ENCODE data around the gene TRAPPC3. TPM values are rescaled to one million over a fixed set of nuclear protein-coding genes. Genes with fewer than 3 reads are reported as not detected.

The TRAPPC3 gene
- total and polyA plus RNA-seq, 9 donors: 32.4 to 42.1 (median 35.8) TPM

DNA sequence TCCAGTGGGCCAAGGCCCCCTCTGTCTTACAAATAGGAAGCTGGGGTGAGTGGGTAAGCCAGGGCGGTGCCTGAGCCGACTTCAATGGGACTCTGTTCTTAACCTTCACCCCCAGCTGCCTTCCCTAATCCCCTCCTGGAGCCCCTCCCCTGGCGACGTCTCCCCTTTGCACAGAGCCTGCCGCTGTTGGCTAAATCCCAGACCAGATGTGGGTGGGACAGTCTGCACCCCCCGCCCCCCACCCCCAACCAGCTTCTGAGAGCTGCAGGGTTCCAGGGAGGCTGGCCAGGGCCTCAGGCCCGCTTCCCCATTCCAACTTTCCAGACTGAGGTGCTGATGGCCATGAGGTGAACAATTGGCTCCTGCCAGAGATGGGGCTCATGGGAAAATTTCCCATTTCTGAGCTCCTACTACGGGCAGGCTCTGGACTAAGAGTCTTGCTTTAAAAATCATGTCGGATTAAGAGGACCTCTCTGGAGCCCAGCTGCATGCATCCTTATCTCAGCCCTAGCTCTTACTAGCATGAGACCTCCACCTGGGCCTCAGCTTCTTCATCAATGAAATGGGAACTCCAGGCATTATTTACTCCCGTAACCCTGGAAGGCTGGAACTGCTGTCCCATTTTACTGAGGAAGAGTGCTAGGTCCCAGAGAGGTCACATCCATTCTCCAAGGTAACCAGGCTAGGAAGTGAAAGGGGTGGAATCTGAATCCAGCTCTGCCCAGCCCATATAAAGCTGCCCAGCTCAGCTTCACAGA, 30.7 kb downstream of the TRAPPC3 start:
- no peaks in the 10 kb centered on the region for H3K27me3 ChIP-seq (ENCODE audit: control insufficient read depth, insufficient read depth, low read length)
- peaks cover 67% of the 10 kb centered on the region for H3K4me1 ChIP-seq (ENCODE audit: control insufficient read depth, insufficient read depth, low read length)
- 24% methylated on average over 5 of the region's 10 CpGs for WGBS (ENCODE audit: insufficient coverage)
- H3K36me3 ChIP-seq (ENCODE audit: control insufficient read depth, insufficient read depth, low read length): no peaks in the 10 kb centered on the region
- DNase-seq: no peak
- no peak overlapping the region for H3K4me3 ChIP-seq (ENCODE audit: low read length)
- no peaks in the 10 kb centered on the region for H3K9me3 ChIP-seq (replicated peaks; ENCODE audit: control insufficient read depth, low read depth, low read length)
- H3K27ac ChIP-seq (ENCODE audit: low read length): no peak overlapping the region

DNA sequence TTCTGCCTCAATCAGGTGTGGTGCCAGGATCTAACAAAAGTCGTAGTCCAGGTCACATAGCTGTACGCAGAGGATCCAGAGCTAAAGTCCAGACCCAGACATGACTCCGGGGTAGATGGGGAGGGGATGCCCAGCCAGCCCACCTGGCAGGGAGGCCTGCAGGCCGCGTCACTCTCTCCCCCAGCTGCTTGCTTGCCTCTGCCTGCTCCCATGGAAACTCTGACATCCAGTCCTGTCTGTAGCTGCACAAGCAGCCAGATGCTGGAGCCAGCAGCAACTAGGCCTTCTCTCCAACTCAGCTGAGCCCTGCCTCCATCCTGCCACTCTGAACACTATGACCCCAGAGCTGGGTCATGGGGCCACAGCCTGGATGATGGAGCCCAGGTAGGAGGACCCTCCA, 32.4 kb downstream of the TRAPPC3 start:
- Histone ChIP-seq H3K36me3 (ENCODE audit: control insufficient read depth, insufficient read depth, low read length) (no peaks in the 10 kb centered on the region), H3K4me1 (ENCODE audit: control insufficient read depth, insufficient read depth, low read length) (peaks cover 57% of the 10 kb centered on the region), H3K27ac (ENCODE audit: low read length) (peak overlapping the region; percentile 75), H3K27me3 (ENCODE audit: control insufficient read depth, insufficient read depth, low read length) (no peaks in the 10 kb centered on the region), H3K4me3 (ENCODE audit: low read length) (no peak overlapping the region), H3K9me3 (replicated peaks; ENCODE audit: control insufficient read depth, low read depth, low read length) (no peaks in the 10 kb centered on the region)
- DNase-seq: peak; percentile 92
- WGBS (ENCODE audit: insufficient coverage): 27% methylated on average over 5 of the region's 5 CpGs

DNA sequence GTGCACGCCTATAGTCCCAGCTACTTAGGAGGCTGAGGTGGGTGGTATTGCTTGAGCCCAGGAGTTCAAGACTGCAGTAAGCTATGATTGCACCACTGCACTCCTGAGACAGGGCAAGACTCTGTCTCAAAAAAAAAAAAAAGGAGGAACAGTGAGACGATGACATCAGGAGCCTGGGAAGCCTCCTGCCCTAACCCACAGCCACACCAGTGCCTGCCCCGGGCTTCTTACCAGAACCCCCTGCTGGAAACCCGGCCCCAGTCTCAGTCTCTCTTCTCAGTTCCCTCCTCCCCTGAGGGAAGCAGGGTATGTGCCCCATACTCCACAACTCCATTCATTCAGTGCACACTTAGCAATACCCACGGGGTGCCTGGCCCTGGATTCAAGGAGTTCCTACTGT, 33.4 kb downstream of the TRAPPC3 start:
- Histone ChIP-seq H3K36me3 (ENCODE audit: control insufficient read depth, insufficient read depth, low read length) (no peaks in the 10 kb centered on the region), H3K4me3 (ENCODE audit: low read length) (no peak overlapping the region), H3K27me3 (ENCODE audit: control insufficient read depth, insufficient read depth, low read length) (no peaks in the 10 kb centered on the region), H3K27ac (ENCODE audit: low read length) (peak overlapping the region; percentile 75), H3K4me1 (ENCODE audit: control insufficient read depth, insufficient read depth, low read length) (peaks cover 57% of the 10 kb centered on the region), H3K9me3 (replicated peaks; ENCODE audit: control insufficient read depth, low read depth, low read length) (no peaks in the 10 kb centered on the region)
- 61% methylated on average over 3 of the region's 5 CpGs for WGBS (ENCODE audit: insufficient coverage)
- no peak for DNase-seq

DNA sequence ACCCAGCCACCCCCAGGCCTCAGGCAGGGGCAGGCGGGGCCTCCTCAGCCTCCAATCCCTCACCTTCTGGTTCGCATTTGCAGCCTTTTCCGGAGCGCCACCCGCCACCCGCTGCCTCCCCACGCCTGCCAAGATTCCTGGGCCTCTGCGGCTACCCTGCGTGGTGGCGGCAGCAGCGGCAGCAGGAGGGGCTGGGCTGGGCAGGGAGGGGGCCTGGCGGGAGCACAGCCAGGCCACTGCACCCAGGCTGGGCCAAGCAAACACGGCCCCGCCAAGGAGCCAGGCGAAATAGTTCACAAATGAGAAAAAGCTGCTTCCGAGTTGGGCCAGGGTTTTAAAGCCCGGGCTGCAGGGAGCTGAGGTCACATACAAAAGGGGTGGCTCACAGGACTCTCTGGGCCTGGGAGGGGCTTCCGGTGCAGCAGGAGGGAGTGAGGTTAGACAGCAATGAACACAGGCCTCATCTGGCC, 34.1 kb downstream of the TRAPPC3 start:
- no peaks in the 10 kb centered on the region for H3K27me3 ChIP-seq (ENCODE audit: control insufficient read depth, insufficient read depth, low read length)
- peak overlapping the region; percentile 75 for H3K27ac ChIP-seq (ENCODE audit: low read length)
- 11% methylated on average over 17 of the region's 18 CpGs for WGBS (ENCODE audit: insufficient coverage)
- H3K9me3 ChIP-seq (replicated peaks; ENCODE audit: control insufficient read depth, low read depth, low read length): no peaks in the 10 kb centered on the region
- H3K4me1 ChIP-seq (ENCODE audit: control insufficient read depth, insufficient read depth, low read length): peaks cover 57% of the 10 kb centered on the region
- H3K4me3 ChIP-seq (ENCODE audit: low read length): no peak overlapping the region
- H3K36me3 ChIP-seq (ENCODE audit: control insufficient read depth, insufficient read depth, low read length): no peaks in the 10 kb centered on the region
- peak; percentile 82 for DNase-seq

DNA sequence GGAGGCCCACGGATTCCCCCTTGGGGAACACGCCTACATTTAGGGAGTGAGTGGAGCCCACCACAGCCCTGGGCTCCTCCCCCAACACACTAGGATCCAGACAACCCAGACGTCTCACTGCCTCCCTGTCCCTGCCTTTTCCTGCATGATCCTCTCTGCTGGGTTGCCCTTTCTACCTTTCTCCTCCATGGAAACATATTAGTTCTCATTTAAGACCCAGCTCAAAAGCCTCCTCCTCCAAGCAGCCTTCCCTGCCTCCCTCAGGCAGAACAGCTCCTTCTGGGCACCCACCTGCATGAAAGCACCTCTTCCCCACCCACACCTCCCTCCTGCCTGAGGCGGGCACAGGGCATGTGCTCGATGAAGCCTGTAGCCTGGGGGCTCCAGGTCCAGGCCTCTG, 34.9 kb downstream of the TRAPPC3 start:
- Histone ChIP-seq H3K27ac (ENCODE audit: low read length) (no peak overlapping the region), H3K9me3 (replicated peaks; ENCODE audit: control insufficient read depth, low read depth, low read length) (no peaks in the 10 kb centered on the region)
- 55% methylated on average over 4 of the region's 5 CpGs for WGBS (ENCODE audit: insufficient coverage)

DNA sequence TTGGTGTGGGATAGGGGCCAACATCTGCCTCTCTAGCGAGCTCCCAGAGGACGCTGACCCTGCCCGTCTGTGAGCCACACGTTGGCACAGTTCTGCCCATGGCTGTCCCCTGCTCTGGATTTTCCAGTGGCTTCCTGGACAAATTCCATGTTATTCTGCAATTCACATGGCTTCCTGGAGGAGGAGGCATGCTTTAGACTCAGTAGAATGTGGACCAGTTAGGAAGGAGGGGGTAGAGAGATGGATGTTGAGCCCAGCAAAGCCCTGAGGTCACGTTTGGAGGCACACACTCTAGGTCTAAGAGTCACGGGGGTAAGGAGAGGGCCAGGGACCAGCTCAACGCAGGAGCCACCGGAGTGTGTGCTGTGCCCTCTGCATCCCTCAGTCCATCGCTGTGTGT, 36.5 kb downstream of the TRAPPC3 start:
- Histone ChIP-seq H3K4me1 (ENCODE audit: control insufficient read depth, insufficient read depth, low read length) (peaks cover 37% of the 10 kb centered on the region), H3K4me3 (ENCODE audit: low read length) (no peak overlapping the region), H3K27ac (ENCODE audit: low read length) (no peak overlapping the region), H3K9me3 (replicated peaks; ENCODE audit: control insufficient read depth, low read depth, low read length) (no peaks in the 10 kb centered on the region), H3K36me3 (ENCODE audit: control insufficient read depth, insufficient read depth, low read length) (no peaks in the 10 kb centered on the region), H3K27me3 (ENCODE audit: control insufficient read depth, insufficient read depth, low read length) (no peaks in the 10 kb centered on the region)
- 75% methylated on average over 9 of the region's 9 CpGs for WGBS (ENCODE audit: insufficient coverage)
- DNase-seq: no peak

More for the DNA sequence above, 34.9 kb downstream of the TRAPPC3 start:
- Histone ChIP-seq H3K4me3 (ENCODE audit: low read length) (no peak overlapping the region), H3K36me3 (ENCODE audit: control insufficient read depth, insufficient read depth, low read length) (no peaks in the 10 kb centered on the region), H3K27me3 (ENCODE audit: control insufficient read depth, insufficient read depth, low read length) (no peaks in the 10 kb centered on the region), H3K4me1 (ENCODE audit: control insufficient read depth, insufficient read depth, low read length) (peaks cover 50% of the 10 kb centered on the region)
- DNase-seq: no peak

DNA sequence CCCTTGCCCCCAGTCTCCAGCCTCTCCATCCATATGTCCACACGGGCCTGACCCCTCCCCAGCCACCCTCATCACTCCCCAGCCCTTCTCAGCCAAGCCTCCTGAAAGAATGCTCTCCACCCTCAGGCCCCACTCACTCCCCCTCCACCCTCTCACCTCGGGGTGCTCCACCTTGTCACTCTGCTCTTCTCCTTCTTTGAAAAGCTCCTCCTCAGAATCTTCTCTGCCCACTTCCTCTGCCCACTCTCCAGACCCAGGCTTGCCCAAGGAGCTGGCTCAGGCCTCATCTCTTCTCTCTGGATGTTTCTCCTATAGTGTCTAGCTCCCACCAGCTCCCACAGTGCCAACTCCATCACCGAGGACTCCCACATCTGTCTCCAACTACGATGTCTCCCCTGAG, 38.1 kb downstream of the TRAPPC3 start:
- WGBS (ENCODE audit: insufficient coverage): 72% methylated on average over 4 of the region's 4 CpGs
- no peak for DNase-seq
- Histone ChIP-seq H3K9me3 (replicated peaks; ENCODE audit: control insufficient read depth, low read depth, low read length) (no peaks in the 10 kb centered on the region), H3K4me3 (ENCODE audit: low read length) (no peak overlapping the region), H3K4me1 (ENCODE audit: control insufficient read depth, insufficient read depth, low read length) (peaks cover 20% of the 10 kb centered on the region), H3K27ac (ENCODE audit: low read length) (no peak overlapping the region), H3K27me3 (ENCODE audit: control insufficient read depth, insufficient read depth, low read length) (no peaks in the 10 kb centered on the region), H3K36me3 (ENCODE audit: control insufficient read depth, insufficient read depth, low read length) (no peaks in the 10 kb centered on the region)

DNA sequence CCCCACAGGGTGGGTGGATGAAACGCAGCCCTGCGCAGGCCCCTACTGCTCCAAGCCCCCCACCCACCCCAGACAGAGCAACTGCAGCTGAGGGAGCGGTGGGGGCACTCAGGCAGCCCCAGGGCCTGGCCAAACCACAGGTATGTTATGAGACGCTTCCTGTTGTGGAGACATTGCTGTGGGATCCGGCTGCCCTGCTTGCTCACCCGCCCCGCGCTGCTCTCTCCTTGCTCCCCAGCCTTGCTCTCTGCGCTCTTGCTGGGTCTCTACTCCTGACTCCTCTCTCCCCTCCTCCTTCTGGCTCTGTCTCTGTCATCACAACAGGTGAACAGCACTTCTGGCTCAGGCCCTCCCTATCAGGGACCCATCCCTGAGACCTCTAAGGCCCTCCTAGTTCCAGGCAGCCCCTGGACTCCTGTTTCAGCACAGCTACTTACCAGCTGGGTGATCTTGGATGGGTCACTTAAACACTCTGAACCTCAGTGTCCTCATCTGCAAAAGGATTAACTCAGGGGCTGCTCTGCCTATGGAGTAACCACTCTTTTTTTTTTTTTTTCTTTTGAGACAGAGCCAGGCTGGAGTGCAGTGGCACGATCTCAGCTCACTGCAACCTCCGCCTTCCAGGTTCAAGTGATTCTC, 40.1 kb downstream of the TRAPPC3 start:
- DNase-seq: no peak
- WGBS (ENCODE audit: insufficient coverage): 71% methylated on average over 6 of the region's 11 CpGs

DNA sequence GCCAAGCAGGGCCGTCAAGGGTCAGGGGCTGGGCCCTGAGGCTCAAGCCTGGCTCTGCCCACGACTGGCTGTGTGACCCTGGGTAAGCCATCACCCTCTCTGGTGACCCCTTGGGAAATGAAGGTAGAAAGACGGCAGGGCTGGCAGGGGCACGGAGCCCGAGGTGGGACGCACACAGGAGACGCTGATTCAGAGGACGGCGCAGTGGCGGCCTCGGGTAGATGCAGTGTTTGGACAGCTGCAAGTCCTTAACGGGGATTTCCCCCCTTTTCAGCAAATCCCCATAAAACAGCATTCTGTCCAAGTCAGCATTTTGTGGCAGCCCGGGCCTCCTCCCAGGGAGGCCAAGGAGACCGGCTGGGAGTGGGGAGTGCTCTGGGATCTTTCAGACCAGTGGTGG, 41.0 kb downstream of the TRAPPC3 start:
- WGBS (ENCODE audit: insufficient coverage): 55% methylated on average over 12 of the region's 14 CpGs
- no peak overlapping the region for H3K27ac ChIP-seq (ENCODE audit: low read length)

More for the DNA sequence above, 40.1 kb downstream of the TRAPPC3 start:
- Histone ChIP-seq H3K36me3 (ENCODE audit: control insufficient read depth, insufficient read depth, low read length) (no peaks in the 10 kb centered on the region), H3K27ac (ENCODE audit: low read length) (no peak overlapping the region), H3K4me3 (ENCODE audit: low read length) (no peak overlapping the region), H3K9me3 (replicated peaks; ENCODE audit: control insufficient read depth, low read depth, low read length) (no peaks in the 10 kb centered on the region), H3K4me1 (ENCODE audit: control insufficient read depth, insufficient read depth, low read length) (peaks cover 3% of the 10 kb centered on the region), H3K27me3 (ENCODE audit: control insufficient read depth, insufficient read depth, low read length) (no peaks in the 10 kb centered on the region)

DNA sequence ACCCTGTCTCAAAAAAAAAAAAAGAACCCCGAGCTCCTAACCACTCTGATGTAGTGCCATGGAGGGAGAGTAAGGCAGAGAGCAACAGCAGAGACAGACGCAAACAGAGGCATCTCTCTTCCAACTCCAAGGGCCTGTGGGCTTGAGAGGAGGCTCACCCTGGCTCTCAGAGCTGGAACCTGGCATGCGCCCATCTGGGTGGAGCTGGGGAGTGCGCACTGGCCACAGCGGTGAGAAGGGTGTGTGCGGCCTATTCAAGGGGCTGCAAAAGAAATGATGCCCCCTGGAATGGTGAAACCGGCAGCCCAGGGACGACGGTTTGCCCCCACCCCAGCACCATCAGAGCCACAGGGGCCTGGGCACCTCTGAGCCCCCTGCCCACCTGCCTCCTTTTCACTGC, 41.9 kb downstream of the TRAPPC3 start:
- DNase-seq: no peak
- H3K27me3 ChIP-seq (ENCODE audit: control insufficient read depth, insufficient read depth, low read length): no peaks in the 10 kb centered on the region
- no peak overlapping the region for H3K27ac ChIP-seq (ENCODE audit: low read length)
- no peaks in the 10 kb centered on the region for H3K36me3 ChIP-seq (ENCODE audit: control insufficient read depth, insufficient read depth, low read length)
- H3K4me1 ChIP-seq (ENCODE audit: control insufficient read depth, insufficient read depth, low read length): peaks cover 3% of the 10 kb centered on the region
- no peaks in the 10 kb centered on the region for H3K9me3 ChIP-seq (replicated peaks; ENCODE audit: control insufficient read depth, low read depth, low read length)
- H3K4me3 ChIP-seq (ENCODE audit: low read length): no peak overlapping the region
- WGBS (ENCODE audit: insufficient coverage): 76% methylated on average over 7 of the region's 9 CpGs

More for the DNA sequence above, 41.0 kb downstream of the TRAPPC3 start:
- DNase-seq: no peak
- Histone ChIP-seq H3K4me3 (ENCODE audit: low read length) (no peak overlapping the region), H3K27me3 (ENCODE audit: control insufficient read depth, insufficient read depth, low read length) (no peaks in the 10 kb centered on the region), H3K36me3 (ENCODE audit: control insufficient read depth, insufficient read depth, low read length) (no peaks in the 10 kb centered on the region), H3K4me1 (ENCODE audit: control insufficient read depth, insufficient read depth, low read length) (peaks cover 3% of the 10 kb centered on the region), H3K9me3 (replicated peaks; ENCODE audit: control insufficient read depth, low read depth, low read length) (no peaks in the 10 kb centered on the region)

Measured in muscle of leg (tissue), 11 donors.